Epithelial cell of prostate (primary cell): ENCODE data around the gene IFNLR1.
A peak's percentile ranks its signal among the peaks of the same experiment; 100 is the strongest.
"Not testable (repeated sequence)": the region's sequence is repeated elsewhere in the genome, so short reads cannot be mapped to it uniquely, and the experiment has no call there.

ENCODE experiments used
- DNase-seq: peaks from one replicate; pipeline ENCODE4 v3.0.0-alpha.2; 2011; ENCODE audit warnings: low read depth, low spot score
- H3K27ac ChIP-seq: fragments of 450-650 bp; 2 replicates; pipeline ENCODE4 v1.5.1; 2017; ENCODE audit warnings: mild to moderate bottlenecking

Gene IFNLR1

DNA sequence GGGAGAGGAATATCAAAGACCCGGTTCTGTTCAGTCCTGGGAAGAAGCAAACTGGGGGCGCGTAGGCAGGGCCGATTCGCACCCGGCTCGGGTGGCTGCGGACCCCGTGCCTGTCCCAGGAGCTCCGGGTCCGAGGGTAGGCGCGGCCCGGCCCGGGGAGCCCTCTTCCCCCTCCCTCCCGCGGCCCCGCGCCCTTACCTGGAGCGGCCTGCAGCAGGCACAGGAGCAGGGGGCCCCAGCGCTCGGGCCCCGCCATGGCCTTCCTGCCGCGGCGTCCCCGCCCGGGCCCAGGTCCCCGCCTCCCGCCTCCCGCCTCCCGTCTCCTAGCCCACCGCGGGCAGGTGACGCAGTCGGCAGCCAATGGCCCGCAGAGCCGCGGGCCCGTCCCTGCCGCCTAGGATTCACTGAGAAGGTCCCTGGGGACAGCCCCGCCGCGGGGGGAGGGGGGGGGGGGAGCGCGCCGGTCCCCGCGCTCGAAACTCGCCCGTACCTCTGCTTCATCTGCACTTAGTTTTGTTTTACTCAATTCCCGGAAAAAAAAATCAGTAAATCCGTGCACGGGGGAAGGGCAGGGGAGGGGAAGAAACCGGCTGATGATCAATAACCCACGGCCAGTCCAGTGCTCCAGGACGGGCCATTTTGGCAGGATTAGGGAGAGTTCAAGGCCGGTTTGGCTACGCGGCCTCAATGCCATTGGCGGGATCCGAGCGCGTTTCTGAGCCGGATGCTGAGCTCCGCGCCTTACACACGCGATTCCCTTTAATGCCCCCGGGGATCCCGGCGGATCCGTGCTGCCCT lies at the start of gene IFNLR1:
Gene IFNLR1 (minus strand): TSS at position 297 of the 798 bp plus-strand sequence. CDS start 41 bp downstream, at position 256.
- no peak for DNase-seq
- peak within 1 kb of the TSS; percentile 51 for H3K27ac ChIP-seq

DNA sequence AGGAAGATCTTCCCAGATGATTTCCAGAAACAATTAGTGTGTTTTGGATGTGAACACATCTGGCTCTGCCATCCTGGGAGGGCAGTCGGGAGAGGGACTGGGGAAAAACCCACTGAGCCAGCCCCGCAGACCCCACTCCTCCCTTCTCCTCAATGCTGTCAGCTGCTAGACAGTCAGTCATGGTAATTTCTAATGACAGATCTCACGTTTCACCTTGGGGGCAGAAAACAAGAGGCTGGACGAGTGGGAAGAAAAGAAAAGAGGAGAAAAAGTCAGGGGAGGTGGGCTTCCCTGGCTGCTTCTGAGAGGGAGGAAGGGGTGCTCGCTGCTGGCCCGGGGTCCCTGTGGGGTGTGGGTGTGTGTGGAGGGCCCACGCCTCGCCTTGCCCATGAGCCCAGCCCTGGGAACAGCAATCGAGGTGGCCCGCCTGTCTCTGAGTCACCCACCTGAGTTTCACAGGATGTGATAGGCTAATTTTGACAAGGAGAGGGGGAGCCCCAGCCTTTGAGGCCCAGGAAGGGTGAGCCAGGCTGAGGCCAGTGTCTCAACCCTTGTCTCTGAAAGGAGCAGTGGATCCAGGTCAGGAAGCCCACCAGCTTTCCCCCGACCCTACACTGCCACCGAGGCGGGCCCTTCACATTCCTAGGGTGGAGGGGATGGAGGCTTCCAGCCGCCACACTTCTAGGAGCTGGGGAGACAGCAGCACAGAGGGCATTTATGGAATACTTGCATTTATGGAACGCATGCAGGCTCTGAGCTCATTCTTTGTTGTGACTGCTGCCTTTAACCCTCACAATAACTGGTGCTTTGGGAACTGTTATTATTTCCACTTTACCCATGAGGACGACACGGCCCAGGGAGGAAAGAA lies 49.1 kb upstream of the IFNLR1 start:
- DNase-seq = peak; percentile 29
- H3K27ac ChIP-seq = peak overlapping the region; percentile 83

DNA sequence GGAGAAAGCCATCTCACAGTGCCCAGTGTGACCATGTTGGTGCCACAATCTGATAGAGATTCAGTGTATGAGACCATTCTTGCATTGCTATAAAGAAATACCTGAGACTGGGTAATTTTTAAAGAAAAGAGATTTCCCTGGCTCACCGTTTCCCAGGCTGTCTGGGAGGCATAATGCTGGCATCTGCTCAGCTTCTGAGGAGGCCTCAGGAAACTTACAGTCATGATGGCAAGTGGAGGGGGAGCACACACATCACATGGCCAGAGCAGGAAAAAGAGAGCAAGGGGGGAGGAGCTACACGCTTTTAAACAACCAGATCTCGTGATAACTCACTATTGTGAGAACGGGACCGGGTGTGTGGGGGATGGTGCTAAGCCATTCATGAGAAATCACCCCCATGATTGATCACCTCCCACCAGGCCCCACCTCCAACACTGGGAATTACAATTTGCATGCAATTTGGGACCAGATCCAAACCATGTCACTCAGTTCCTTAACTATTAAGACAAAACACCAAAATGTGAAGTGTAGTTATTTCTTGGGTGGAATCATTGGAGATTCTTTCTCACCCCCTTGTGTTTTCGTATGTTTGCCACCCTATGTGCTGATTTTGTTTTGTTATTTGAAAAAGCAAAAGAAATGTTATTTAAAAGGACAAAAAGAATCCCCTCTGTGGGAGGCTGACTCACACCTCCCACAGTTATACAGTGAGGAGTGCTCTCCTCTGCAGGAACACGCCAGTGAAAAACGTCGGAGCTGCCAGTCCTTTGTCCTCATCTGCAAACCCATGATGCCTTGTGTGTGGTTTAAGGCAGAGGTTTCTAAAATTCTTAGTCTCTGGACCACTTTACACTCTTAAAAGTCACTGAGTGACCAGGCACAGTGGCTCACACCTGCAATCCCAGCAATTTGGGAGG lies 46.9 kb upstream of the IFNLR1 start:
- no peak for DNase-seq
- no peak overlapping the region for H3K27ac ChIP-seq

DNA sequence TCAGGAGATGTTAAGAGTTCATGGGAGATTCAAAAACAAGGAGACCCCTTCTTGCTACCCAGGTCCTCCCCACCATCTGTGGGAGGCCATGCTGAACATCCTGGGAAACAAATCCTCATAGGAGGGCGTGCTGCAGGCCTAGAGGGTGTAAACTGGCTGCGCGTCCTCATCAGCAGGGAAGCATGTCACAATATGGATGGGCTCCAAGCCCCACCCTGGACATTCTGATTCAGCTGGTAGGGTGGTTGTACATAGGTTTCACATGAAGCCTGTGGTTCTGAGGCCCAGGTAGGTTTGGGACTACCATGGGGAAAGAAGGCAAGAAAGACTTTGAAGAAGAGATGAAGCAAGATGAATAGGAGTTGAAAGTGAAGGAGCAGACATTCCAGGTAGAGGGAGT lies 44.6 kb upstream of the IFNLR1 start:
- no peak overlapping the region for H3K27ac ChIP-seq
- DNase-seq = no peak

DNA sequence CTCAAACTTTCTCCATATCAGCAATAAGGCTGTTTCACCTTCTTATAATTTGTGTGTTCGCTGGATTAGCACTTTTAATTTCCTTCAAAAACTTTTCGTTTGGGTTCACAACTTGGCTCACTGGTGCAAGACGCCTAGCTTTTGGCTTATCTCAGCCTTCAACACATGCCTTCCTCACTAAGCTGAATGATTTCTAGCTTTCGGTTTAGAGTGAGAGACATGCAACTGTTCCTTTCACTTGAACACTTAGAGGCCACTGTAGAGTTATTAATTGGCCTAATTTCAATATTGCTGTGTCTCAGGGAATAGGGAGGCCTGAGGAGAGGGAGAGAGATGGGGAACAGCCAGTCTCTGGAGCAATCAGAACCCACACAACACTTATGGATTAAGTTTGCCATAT lies 41.2 kb upstream of the IFNLR1 start:
- no peak for DNase-seq
- no peak overlapping the region for H3K27ac ChIP-seq

DNA sequence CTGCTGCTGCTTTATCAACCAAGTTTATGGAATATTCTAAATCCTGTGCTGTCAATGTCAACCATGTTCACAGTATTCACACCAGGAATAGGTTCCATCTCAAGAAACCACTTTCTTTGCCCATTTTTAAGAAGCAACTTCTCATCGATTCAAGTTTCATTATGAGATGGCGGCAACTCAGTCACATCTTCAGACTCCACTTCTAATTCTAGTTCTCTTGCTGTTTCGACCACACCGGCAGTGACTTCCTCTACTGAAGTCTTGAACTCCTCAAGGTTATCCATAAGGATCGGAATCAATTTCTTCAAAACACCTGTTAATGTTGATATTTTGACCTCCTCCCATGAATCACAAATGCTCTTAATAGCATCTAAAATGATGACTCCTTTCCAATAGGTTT lies 39.7 kb upstream of the IFNLR1 start:
- no peak for DNase-seq
- H3K27ac ChIP-seq = no peak overlapping the region

DNA sequence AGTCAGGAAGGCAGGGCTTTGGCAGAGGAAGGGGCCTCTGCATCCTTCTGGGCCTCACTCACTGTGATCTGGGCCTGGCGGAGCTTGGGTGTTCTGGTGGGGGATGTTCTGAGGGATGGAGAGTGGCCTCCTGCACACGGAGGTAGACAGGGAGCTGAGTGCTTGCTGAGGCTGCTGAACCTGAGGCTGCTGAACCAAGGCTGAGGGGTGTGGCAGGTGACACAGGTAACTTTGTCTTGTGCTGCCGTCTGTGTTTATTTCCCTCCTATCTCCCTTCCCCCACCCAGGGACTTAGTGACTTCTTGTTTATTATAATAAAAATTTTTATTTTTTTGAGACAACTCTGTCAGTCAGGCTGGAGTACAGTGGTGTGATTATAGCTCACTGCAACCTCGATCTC lies 37.7 kb upstream of the IFNLR1 start:
- no peak overlapping the region for H3K27ac ChIP-seq
- DNase-seq = no peak

DNA sequence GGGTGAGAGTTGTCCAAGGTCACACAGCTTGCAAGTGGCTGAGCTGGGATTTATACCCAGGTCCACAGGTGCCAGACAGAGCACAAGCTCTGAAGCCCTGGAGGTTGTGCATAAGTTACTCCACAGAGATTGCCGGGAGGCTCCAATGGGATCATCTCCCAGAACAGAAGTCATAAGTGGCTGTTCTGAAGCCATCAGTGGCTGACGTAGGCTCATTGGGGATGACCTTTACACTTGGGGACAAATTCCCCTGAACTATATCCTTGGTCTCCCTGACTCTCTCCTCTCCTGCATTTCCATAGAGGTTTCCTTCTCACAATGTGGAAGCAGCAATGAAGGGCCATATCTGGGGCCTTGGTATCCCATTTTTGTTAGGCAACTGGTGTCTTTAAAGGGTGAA lies 37.0 kb upstream of the IFNLR1 start:
- no peak for DNase-seq
- no peak overlapping the region for H3K27ac ChIP-seq

DNA sequence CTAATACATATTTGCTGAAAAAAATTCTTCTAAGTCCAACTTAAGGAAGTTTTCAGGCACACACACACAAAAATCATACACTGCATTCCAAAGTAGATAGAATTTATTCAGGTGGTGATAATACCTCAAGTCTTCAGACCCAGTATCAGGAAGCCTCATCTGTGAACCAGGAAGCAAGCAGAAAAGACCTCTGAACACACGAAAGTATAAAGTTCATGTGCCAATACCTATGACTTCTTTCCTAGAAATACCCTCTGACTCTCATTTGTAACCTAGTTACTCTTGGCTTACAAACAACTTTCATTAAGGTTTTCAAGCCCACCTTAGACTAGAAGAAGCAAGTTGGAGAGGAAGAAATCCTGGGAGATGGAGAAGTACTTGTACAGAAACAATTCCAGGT lies 35.7 kb upstream of the IFNLR1 start:
- DNase-seq = no peak
- no peak overlapping the region for H3K27ac ChIP-seq

DNA sequence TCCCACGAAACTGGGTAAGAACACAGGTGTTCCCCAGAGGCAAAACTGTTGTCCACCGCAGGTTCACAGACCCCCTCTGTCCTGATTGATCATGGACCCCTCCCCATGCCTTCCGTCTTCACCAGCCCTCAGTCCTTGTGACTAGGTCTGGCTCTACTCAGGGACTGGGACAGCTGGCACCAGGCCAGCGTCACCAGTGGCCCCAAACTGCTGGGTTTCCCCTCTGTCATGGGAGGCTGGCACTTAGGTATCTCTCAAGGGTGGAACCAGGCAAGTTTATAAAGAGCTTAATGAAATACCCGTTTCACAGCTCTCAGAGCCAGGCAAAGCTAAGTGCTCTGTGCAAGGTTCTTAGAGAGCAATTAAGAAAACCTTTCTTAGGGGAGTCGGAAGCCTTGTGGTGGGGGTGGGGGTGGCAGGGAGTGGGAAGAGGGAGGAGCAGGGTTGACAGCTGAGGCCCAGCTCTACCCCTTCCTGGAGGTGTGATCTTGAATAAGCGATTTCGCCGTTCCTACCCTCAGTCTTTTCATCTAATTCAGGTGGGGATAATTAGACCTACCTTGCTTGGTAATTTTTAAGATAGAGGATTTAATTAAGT lies 35.0 kb upstream of the IFNLR1 start:
- no peak for DNase-seq
- no peak overlapping the region for H3K27ac ChIP-seq

DNA sequence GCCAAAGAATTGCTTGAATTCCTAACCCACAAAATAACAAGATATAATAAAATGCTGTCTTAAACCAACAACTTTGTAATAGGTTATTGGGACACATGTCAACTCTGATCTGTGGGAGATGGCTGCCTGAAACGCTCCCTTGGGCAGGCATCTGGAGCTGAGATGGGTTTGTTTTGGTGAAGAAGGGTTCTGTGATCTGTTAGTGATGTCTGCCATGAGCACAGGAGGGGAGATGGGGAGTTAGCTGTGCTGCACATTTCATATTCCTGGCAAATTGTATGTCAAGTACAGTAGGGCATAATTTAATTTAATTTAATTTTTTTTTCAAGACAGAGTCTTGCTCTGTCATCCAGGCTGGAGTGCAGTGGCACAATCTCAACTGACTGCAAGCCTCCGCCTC lies 34.2 kb upstream of the IFNLR1 start:
- H3K27ac ChIP-seq = no peak overlapping the region
- DNase-seq = no peak

DNA sequence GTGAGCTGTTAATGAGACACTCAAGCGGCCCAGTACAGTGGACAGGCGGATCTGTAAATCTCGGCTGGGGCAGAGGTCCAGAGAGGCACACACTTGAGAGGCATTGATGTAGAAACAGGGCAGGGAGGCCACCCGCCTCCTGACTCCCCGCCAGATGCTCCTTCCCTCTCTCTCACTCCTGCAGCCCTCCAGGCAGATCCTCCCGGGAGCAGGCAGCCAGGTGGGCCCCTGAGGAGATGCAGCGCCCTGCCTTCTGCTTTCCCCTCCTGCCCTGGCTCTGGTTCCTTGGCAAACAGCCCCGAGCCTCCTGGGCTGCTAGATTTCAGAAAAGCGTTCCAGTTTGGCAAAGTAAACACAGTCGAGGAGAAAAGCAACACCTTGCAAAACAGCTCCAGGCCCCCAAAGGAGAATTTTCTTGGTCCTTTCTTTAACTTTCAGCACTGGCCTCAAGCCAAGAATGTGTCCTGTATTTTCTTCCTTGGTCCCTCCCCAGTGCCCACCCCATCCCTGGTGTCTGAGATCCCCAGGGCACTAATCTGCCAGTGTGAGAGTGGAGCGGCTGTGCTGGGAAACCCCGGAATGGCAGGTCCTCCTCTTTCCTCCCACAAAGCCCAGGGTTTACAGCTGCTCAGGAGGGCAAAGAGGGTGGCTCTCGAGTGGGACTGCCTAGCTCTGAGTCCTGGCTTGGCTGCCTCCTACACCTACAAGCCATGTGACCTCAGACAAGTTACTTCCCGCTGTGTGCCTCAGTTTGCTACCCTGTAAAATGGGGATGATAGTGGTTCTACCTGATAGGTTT lies 29.4 kb upstream of the IFNLR1 start:
- H3K27ac ChIP-seq = no peak overlapping the region
- no peak for DNase-seq

DNA sequence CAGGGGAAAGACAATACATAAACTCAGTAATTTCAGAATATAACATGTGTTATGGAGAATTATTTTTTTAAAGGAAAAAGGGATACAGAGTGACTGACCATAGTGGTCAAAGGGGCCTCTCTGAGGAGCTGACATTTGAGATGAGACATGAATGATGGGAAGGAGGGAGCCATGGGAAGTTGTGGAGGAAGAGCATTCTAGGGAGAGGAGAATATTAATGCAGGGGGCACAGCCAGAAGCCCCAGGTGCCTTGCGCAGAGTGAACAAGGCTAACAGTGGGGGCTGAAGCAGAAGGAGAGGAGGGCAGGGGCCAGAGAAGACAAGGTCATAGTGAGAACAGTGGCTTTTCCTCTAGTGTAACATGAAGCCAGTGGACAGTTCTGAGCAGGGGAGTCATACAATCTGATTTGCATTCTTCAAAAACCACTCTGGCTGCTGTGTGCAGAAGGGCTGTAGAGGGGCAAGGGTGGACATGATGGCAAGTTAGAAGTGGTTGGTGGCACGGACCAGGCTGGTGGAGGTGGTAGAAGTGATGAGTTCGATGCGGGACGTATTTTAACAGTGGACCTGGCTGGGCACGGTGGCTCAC lies 28.2 kb upstream of the IFNLR1 start:
- DNase-seq = no peak
- no peak overlapping the region for H3K27ac ChIP-seq

DNA sequence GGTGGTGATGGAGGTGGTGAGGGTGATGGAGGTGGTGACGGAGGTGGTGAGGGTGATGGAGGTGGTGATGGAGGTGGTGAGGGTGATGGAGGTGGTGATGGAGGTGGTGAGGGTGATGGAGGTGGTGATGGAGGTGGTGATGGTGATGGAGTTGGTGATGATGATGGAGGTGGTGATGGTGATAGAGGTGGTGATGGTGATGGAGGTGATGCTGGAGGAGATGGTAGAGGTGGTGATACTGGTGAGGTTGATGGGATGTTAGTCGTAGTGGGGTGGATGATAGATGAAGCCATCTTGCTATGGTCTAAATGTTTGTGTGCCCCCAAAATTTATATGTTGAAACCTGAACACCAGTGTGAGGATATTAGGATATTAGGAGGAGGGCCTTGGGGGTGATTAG lies 25.3 kb upstream of the IFNLR1 start:
- no peak overlapping the region for H3K27ac ChIP-seq
- DNase-seq = no peak

DNA sequence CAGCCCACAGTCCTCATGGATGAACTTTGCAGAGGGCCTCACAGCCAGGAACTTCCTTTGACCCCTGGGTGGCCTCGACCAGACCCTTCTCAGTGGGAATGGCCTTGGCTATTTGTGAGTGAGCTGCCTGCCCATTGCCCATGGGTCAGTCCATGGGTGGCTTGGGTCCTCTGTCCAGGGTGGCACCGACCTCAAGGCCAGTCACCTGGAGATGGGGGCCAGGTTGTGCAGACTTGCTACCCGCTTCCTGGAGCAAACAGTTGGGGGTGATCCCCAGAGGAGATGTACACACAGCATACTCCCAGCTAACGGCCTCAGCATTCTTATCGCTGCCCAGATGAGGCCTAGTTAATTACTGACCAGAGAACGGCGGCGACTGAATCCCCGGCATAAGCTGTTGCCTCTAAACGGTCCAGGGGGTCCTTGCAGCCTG lies 23.1 kb upstream of the IFNLR1 start:
- H3K27ac ChIP-seq = no peak overlapping the region
- DNase-seq = no peak

DNA sequence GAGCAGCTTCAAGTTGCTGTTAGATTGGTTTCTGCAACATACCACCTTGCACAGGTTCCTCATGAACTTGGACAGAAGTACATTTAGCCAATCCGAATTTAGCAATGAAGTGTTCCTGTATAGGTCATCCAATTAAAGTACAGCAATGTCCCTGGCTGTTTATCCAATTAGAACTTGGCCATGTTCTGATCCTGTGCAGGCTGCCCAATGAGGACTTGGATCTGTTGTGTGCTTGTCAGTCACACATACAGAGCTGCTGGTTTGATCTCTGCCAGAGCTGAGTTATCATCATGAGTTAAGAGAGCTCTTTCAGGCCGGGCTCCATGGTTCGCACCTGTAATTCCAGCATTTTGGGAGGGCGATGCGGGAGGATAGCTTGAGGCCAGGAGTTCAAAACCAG lies 22.0 kb upstream of the IFNLR1 start:
- H3K27ac ChIP-seq = no peak overlapping the region
- DNase-seq = no peak

DNA sequence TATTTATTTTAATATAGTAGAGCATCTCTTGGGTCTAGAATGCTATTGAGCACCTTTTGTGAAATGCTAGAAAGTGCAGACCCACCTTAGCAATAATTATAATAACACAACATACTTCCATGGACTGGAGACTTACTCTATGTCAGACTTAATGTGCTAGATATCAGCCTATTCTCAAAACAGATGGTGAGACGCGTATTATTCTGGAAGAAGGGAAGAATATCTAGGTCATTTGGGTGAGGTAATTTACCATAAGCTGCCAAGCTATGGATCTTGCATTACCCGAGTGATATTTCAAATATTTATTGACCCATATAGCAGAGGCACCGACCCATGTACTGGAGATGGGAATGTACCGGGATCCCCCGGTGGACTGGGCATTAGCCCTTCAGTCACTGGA lies 20.6 kb upstream of the IFNLR1 start:
- DNase-seq = no peak
- H3K27ac ChIP-seq = no peak overlapping the region

DNA sequence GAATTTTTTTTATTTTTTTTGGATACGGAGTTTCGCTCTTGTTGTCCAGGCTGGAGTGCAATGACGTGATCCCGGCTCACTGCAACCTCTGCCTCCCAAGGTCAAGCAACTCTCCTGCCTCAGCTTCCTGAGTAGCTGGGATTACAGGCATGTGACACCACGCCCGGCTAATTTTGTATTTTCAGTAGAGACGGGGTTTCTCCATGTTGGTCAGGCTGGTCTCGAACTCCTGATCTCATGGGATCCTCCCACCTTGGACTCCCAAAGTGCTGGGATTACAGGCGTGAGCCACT lies 20.3 kb upstream of the IFNLR1 start:
- not testable (repeated sequence) for DNase-seq, H3K27ac ChIP-seq
